NOMO-1 treated with DMSO at 0.1 percent for 48 hours (cell line): ENCODE measurements around the gene CREB3L2.
"Not testable (repeated sequence)": the region's sequence is repeated elsewhere in the genome, so short reads cannot be mapped to it uniquely, and the experiment has no call there.

ENCODE experiments used
- DNase-seq: peaks from one replicate; lab custom pipeline; 2025; ENCODE audit not compliant: unreplicated experiment; lab: John Stamatoyannopoulos, UW

The CREB3L2 gene

DNA sequence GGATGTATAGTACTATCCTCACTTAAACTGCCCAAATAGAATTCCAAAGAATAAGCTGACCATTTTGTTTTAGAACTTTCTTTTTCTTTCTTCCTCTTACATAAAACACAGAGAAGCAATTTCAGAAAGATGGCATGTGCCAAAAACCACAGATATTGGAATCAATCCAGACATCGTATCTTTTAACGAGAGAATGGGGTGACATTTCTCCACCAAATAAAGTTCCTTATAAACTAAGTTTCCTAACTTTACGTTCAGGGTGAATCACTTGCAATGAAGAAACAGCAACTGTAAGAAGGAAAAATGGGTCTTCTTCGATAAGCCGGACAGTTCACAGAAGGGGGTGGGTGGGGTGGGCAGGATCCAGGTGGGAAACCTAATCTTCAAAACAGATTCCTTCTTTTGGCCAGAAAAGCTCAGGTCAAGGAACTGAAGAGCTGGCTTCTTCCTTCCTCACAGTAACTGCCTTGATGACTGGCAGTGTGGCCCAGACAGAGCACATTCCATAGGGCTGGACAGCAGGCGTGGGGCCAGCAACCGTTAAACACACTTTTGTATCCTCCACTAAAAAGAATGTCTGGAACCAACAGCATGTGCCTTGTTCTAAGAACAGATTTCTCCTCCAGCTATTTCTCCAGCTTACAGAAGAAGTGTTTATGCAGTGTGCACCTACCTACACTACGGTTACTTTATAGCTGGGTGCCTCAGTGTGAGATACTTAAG lies 31.5 kb downstream of the CREB3L2 start:
- no peak for DNase-seq

DNA sequence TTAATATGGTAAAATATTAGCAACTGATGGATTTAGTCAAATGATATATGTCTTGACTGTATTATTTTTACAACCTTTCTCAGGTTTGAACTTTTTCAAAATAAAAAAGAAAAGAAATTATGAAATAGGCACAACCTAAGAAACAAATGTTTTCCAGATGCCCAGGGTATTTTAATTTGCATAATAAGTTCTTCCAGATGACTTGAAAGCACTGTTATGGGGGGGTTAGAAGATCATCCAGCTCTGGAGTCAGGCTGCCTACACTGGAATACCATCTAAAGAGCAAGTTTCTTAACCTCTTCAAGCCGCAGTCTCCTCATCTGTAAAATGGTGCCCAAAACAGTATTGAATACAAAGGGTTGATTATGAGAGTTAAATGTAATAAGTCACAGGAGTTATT lies 32.1 kb downstream of the CREB3L2 start:
- no peak for DNase-seq

DNA sequence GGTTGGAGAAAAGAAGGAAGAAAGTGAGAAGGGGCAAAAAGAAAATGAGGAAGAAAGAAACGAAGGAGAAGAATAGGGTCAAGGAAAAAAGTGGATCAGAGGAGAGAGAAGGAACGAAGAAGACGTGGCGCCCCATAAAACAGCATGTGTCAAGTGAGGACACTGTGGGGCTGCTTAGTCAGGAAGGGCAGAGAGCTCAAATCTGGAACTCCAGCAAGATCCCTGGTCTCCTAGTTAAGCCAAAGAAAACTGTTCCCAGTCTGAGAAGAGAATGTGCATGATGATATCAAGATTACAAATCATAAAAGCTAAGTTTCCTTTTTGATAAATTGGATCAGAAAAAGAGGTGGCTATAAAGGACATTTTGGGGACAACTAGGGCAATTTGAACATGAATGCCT lies 33.0 kb downstream of the CREB3L2 start:
- DNase-seq: no peak

DNA sequence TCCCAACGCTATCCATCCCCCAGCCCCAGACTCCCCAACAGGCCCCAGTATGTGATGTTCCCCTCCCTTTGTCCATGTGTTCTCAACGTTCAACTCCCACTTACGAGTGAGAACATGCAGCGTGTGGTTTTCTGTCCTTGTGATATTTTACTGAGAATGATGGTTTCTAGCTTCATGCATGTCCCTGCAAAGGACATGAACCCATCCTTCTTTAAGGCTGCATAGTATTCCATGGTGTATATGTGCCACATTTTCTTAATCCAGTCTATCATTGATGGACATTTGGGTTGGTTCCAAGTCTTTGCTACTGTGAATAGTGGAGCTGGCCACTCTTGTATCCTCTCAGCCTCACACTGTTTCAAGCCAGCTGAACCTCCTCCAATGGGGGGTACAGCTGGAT lies 33.5 kb downstream of the CREB3L2 start:
- not testable (repeated sequence) for DNase-seq

DNA sequence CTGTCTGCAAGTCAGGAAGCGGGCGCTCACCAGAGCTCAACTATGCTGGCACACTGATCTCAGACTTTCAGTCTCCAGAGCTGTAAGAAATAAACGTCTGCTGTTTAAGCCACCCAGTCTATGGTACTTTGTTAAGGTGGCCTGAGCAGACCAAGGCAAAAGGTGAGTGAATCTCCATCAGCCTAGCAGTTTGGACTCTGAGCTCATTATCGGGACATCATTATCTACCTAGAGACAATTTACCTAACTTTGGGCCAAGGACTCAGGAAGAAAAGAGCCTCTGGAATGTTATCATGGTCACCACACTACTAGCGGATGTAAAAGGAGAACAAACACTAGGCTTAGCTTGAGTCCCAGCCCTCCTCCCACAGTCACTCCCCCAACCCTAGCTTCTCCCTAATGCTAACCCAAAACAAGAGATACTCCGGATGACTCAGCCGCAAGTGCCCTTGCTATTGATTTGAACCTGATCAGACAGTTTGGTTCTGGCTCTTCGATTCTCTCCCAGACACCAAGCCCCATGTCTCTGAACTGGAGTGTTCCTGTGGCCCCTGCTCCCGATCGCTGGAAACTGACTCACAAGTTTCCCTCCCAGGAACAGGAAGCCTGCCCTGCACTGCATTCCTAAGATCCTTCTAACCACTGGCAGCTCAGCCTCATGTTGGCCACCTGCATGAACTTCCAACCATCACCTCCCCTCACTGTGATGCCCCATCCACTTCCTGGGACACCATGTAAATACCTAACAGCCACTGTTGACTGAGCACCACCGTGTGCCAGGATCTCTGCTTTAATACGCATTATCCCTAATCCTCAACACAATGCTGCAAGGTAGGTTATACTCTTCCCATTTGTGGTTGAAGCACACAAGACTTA lies 34.5 kb downstream of the CREB3L2 start:
- no peak for DNase-seq

DNA sequence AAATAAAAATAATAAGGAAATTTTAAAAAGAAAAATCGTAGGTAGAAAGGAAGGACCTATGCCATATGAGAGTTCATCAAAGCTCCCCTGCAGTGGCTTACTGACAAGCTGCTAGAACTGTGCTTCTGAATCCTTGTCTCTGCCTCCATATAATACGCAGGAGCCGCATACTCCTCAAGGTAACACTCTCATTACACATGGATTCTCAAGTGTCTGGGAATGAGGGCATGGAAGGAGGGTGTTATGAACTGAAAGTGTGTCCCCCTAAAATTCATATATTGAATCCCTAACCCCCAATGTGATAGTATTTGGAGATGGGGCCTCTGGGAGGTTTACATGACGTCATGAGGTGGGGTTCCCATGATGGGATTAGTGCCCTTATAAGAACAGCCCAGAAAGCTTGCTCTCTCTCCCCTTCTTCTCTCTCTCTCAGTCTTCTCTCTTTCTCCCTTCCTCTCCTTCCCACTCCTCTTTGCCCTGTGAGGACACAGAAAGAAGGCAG lies 35.2 kb downstream of the CREB3L2 start:
- no peak for DNase-seq

DNA sequence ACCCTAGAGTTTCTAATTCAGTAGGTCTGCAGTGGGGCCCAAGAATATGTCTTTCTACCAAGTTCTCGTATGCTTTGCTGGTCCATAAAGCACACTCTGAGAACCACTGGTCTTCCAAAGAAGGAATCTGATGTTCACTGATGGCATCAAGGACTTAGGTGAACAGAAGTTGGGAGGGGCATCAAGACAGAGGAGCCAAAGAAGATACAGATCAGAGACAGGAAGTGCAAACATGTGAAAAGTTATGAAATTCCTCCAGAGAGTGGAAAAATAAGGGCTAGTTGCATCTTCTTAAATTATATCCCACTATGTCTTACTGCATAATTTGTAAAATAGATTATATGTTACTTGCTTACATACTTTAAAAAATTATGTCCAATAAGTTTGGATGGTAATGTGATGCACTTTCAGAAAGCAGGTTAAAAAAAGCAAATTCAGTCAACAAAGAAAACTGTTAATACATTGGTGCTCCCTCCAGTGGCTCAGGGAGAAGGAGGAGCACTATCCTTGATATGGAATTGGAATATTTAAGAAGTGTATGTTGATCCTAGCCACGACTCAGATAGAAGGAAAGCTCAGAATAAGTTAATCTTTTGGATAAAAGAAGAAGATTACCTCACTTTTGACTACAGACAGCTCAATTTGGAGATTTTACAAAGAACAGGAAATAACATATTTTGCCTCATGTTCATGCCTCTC lies 35.8 kb downstream of the CREB3L2 start:
- DNase-seq: no peak

DNA sequence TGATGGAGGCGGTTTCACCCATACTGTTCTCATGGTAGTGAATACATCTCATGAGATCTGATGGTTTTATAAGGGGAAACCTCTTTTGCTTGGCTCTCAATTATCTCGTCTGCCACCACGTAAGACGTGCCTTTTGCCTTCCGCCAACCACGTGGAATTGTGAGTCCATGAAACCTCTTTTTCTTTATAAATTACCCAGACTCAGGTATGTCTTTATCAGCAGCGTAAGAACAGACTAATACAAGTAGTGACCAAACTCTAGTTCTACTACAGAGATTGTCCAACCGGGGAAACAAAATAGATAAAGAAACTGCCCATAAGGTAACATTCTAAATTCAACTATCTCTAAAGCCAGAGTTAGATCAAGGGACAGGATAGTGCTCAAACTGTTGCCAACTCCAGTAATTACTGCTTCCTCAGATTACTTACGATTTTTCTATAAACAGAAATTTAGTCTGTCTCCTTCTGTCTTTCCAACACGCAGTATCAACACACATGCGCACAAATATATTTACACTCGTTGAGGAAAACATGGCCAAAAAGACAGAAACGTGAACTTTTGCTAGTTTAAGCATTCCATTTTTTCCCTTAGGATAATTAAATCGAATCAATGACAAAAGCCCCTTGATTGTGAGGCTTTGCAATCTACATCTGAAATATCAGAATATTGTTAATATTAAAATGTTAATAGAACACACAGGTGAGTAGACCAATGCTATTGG lies 36.9 kb downstream of the CREB3L2 start:
- DNase-seq: no peak

DNA sequence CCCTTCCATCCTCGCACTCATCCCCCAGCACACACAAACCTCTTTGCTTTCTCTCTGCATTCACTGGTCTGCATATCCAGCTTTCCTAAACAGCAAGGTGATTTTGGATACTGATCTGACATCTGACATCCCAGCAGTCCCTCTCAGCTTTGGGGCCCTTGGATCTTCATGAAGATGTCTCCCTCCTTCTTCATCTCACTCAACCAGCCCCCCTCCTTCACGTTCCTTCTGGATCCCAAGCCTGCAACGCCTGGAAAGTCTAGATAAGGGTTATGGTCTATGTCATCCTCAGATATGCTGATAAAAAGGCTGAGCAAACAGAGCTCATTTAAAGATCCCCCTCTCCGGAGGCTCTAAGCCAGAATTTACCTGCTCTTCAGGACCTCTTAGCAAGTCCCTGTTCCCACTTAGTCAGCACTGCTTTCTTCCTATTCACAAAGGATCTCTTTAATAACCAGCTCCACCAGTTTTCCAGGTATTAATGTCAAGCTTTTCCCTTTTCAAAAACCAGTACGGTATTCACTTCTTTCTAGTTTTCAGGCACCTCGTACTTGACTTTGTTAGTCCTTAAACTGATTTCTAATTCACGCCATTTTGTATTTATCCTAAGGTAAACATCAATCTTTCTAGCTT lies 38.9 kb downstream of the CREB3L2 start:
- no peak for DNase-seq

DNA sequence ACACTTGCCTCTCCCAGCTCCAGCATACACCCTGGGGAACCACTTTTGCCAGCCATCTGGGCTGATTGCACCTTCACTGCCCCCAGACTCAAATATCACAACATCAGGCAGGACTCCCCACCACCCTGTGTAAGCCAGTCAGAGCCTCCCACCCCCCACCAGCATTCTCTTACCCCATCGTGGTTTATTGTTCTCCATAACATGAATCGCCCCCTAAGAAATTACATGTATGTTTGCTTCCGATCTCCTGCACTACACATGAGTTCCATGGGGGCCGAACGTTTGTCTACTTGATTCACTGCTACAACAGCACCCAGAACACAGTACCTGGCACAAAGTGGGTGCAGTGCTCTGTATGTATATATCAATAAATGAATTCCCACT lies 39.4 kb downstream of the CREB3L2 start:
- no peak for DNase-seq

DNA sequence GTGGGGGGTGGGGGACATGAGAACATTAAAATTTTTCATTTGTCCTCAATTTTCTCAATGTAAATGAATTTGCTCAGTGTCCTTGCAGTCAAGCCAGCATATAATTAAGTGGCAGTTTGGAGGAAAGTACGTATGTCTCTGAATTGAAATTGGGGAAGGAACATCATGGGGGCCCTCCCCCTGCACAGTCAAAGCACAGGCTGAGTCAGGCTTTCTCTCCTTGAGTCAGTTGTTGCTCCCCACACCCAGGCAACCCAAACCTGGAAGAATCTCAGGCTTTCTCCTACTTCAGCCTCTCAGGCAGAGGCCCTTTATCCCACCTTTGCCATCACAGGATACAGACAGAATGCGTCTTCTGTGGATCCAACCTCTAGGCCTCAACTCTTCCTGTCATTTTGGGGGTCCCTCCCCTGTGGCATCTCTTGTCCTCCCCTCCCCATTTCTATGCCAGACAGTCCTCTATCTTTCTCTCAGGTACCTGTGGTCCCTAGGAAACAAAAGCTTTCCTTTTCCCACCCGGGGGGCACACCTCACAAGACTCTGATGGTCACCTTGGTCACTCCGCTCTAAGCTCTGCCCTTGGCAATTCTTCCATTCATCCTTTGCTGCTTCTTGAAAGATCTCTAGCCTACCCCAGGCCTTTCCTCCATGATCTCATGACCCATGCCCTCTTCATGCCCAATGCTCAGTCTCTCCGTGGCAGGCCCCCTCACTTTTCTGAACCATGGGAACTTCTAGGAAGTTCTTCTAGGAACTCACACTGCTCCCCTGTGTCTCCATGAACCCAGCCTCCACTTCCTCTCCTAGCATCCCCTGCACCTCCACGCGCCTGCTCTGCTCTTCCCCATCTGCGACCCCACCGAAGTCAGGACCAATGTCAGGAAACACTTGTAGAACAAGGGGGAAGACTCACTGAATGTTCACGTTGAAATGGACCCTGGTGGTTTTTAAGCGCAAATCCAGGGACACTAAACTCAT lies 40.4 kb downstream of the CREB3L2 start:
- DNase-seq: peak; percentile 52

DNA sequence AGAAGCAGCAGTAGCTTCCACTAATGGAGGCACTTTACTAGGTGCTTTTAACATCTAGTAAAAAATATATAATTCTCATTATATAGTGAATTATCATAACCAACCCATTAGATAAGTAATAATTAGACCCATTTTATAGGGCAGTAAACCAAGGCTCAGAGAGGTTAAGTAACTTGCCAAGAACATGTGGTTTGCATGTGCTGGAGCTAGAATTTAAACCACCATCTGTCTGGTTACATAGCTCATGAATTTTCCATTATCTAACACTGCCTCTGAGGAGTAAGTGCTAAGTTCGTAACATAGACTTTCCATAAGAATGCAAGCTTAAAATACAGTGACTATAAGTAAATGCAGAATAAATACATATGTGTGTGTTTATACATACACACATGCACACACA lies 41.9 kb downstream of the CREB3L2 start:
- no peak for DNase-seq

DNA sequence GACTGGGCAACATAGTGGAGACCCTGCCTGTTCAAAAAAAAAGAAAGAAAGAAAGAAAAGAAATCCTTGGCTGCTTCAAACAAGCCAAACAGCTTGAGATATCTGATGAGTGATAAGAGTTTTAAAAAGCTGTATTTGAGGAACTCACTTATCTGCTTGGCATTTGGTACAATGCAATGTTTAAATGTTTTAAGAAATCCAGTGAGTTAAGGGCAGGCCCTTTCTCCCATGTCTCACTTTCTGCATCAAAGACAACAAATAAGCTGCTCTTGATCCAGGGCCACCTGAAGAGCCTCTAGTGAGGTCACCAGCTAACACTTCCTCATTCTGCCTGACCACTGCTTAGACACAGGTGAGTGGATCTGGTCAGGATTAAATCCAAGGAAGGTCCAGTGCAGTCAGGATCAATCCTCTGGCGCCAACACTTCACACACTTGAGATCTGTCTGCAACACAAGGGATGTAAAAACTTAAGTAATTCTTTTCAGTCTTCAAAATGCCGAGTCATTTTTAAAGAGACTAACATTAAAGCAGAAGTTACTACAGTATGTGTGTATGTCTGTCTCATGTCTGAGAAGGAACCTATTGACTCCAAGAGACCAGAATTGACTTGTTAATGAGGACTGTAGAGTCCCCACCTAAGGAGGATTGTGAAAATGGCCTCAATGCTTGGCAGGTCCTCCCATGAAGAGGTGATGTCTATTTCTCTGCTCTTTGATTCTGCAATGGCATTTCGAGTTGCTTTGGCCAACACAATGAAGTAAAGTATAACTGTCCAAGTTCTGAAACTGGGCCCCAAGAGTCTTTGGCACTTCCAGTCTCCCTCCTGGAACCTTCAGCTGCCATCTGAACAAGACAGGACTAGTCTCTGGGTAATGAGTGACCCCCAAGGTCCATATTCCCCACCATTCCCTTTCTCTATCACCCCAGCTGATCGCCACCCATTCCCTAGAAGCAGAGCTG lies 43.1 kb downstream of the CREB3L2 start:
- DNase-seq: peak; percentile 9

DNA sequence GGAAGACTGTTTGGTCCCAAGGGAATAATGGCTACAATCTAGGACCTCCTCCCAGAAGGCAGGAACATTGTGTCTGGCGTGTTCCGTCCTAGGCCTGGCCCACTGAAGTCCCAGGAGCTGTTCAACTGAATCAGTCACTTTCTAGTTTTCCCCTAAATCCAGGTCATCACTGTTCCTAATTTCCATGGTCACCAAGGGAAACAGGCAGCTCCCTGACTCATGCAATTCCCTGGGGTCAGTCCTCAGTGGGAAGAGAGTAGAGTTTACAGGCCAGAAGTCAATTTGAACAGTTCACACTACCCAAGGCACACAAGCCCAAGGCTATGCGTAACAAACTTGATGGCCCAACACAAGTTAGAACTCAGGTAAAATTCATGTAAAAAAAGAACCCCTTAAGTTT lies 44.0 kb downstream of the CREB3L2 start:
- DNase-seq: no peak

DNA sequence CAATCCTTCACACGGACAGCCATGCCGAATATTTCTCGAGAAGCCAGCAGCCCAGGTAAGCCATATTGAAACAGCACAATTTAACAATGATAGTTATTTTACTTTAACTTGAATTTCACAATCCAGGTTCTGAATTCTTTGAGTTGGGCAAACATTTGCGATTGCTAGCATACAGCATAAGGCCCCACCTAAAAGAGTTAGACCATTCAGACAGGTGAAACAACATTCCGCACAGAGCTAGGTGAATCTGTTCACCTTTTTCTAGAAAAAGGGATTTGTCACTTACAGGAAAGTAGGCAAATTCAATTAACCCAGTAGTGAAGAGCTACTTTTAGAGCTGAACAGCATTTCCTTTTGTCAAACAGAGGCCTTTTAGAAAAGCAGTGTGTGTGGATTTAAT lies 45.3 kb downstream of the CREB3L2 start:
- no peak for DNase-seq

DNA sequence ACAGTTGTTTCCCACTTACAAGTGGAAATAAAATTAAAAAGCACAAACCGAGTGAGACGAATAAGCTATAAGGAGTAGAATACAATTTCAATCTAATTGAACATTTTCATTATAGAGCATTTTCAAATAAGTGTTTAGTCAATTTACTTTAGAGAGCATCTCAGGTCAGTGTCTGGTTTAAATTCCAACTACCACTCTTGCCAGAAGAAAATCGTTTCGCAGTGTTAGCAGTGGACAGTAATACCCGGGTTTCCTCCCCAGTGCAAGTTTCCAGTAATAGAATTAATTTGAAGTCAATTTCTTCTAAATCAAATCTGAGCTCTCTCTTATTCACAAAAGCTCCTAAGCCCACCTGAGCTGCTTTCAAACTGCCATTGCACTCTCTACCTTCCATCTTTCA lies 45.7 kb downstream of the CREB3L2 start:
- DNase-seq: no peak

DNA sequence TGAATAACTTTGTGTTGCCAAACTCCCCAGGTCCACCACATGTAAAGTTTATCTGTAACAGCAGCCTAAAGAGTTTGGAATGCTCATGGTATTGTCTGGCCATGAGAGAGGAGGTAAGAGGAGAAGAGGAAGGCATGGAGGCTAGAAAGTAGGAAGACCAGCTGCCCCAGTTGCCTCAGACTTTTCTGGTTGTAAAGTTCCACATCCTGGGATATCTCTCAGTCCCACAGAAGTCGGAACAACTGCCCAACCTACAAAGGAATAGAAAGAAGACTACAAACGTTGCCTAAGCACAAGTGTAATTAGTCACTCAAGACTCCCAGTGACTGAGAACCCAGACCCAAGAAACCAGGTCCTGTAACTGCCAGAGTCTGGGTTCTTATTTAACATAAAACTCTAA lies 47.3 kb downstream of the CREB3L2 start:
- DNase-seq: no peak
